Neural cell (in vitro differentiated cells): Measurements from ENCODE around the gene GRIN3B.

Experiments used
- TAF1 ChIP-seq: IDR thresholded peaks from 2 replicates; pipeline ENCODE4 v1.6.1; 2012; ENCODE audit warnings: low read depth
- TF ChIP-seq, protein P1 (sequence below): fragments of 450-650 bp; IDR thresholded peaks from 2 replicates; pipeline ENCODE4 v1.5.1; 2014; ENCODE audit warnings: antibody characterized with exemption, mild to moderate bottlenecking, moderate library complexity; ENCODE audit not compliant: poor library complexity, severe bottlenecking

DNA sequence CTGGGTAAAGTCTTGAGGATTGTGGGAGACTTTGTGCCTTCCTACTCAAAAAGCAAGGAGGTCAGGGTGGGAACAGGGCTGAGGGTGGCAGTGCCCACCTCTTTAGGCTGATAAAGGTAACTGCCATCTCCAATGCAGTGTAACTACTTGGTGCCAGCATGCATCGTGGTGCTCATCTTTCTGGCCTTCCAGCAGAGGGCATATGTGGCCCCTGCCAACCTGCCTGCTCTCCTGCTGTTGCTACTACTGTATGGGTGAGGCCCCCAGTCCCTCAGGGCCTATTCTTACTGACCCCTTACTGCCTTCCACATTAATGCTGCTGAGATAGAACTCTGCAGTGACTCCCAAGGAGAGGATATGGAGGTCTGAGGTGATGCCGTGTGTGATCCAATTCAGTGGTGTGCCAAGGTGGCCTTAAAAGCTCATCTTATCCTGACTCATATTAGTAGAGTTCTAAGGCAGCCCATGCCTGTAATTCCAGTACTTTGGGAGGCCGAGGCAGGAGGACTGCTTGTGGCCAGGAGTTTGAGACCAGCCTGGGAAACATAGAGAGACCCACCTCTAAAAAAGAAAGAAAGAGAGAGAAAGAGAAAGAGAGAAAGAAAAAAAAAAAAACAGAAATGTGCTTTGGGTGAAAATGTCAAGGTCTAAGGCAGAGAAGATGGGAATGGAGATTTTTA lies 57.1 kb downstream of the GRIN3B start:
- TF ChIP-seq, protein P1, sequence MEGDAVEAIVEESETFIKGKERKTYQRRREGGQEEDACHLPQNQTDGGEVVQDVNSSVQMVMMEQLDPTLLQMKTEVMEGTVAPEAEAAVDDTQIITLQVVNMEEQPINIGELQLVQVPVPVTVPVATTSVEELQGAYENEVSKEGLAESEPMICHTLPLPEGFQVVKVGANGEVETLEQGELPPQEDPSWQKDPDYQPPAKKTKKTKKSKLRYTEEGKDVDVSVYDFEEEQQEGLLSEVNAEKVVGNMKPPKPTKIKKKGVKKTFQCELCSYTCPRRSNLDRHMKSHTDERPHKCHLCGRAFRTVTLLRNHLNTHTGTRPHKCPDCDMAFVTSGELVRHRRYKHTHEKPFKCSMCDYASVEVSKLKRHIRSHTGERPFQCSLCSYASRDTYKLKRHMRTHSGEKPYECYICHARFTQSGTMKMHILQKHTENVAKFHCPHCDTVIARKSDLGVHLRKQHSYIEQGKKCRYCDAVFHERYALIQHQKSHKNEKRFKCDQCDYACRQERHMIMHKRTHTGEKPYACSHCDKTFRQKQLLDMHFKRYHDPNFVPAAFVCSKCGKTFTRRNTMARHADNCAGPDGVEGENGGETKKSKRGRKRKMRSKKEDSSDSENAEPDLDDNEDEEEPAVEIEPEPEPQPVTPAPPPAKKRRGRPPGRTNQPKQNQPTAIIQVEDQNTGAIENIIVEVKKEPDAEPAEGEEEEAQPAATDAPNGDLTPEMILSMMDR, result no peak
- TF ChIP-seq TAF1, result no peak
